Measurements from ENCODE around the gene NOC3L. TPM values are rescaled to one million over a fixed set of nuclear protein-coding genes. Genes with fewer than 3 reads are reported as not detected.

NOC3L gene
- total and polyA plus RNA-seq, 9 of the 15 experiments (the other 6 are each of a cell fraction or from before 2014, with no cell fraction given), result 23.8 to 57.6 (median 32.6) TPM

- Histone ChIP-seq H3K4me1 (replicated peaks in 1 of 2; ENCODE audit: control insufficient read depth in 2 of 2, insufficient read depth in 2 of 2, low read length in 2 of 2) (no peaks in the 10 kb centered on the region; a peak in 1 of 5 replicates), H4K20me1 (replicated peaks; ENCODE audit: control insufficient read depth, insufficient read depth, low read length) (no peaks in the 10 kb centered on the region), H3K9me1 (ENCODE audit: control insufficient read depth, insufficient read depth, low read length) (no peaks in the 10 kb centered on the region), H3K36me3 (ENCODE audit: control insufficient read depth, insufficient read depth, low read length) (no peaks in the 10 kb centered on the region), H3K4me3 (no peak overlapping the region), H2AFZ (ENCODE audit: low read depth, low read length) (no peak overlapping the region), H3K27ac (ENCODE audit: extremely low read depth, low read depth, low read length) (no peak overlapping the region), H3K4me2 (ENCODE audit: insufficient read depth, low read length) (no peak overlapping the region), H3K27me3 (ENCODE audit: control insufficient read depth in 2 of 2, insufficient read depth in 2 of 2, low read length in 2 of 2) (no peaks in the 10 kb centered on the region), H3K9ac (ENCODE audit: insufficient read depth in 1 of 2, low read depth in 2 of 2, low read length in 2 of 2) (no peak overlapping the region), H3K9me3 (replicated peaks; ENCODE audit: control insufficient read depth, insufficient read depth, low read depth, low read length) (no peaks in the 10 kb centered on the region), H3K79me2 (ENCODE audit: control insufficient read depth, insufficient read depth, low read length) (no peaks in the 10 kb centered on the region)
- no TSS peak for BruUV-seq (replicated peaks)
- no peak for DNase-seq (ENCODE audit: extremely low read depth in 1 of 4, low spot score in 3 of 4)
- in situ Hi-C loops (cut with MboI), result no loop called here
- 17% methylated on average over 2 of the region's 2 CpGs for WGBS (ENCODE audit: insufficient coverage, low coverage, missing lambda C conversion rate)
- intact Hi-C loops (cut with micrococcal nuclease), result no loop called here
- ChIA-PET POLR2A (no interaction called here), CTCF (ENCODE audit: low intra/inter-chr PET ratio) (no interaction called here)
- FAIRE-seq, result no peak
- no peak for ATAC-seq
- TF ChIP-seq NEUROD1 (IDR thresholded peaks at IDR 0.05; ENCODE audit: borderline replicate concordance, low read depth, low read length, partially characterized antibody) (no peak), LEF1 (IDR thresholded peaks at IDR 0.05) (no peak), MAFK (IDR thresholded peaks at IDR 0.05; ENCODE audit: low read length) (no peak), ZNF57 (CRISPR knock-in tag; IDR thresholded peaks at IDR 0.05) (no peak), CHD1 (IDR thresholded peaks at IDR 0.05; ENCODE audit: low read length) (no peak), FOXJ3 (CRISPR knock-in tag; IDR thresholded peaks at IDR 0.05) (no peak), SMAD3 (CRISPR knock-in tag; conservative IDR thresholded peaks at IDR 0.05) (no peak), HOMEZ (CRISPR knock-in tag; IDR thresholded peaks at IDR 0.05) (no peak), ATF3 (IDR thresholded peaks at IDR 0.05) (no peak), ATF3 (CRISPR knock-in tag; conservative IDR thresholded peaks at IDR 0.05) (no peak), RNF2 (IDR thresholded peaks at IDR 0.05) (no peak), ZNF586 (CRISPR knock-in tag; conservative IDR thresholded peaks at IDR 0.05) (no peak), MCM3 (IDR thresholded peaks at IDR 0.05) (no peak), NFRKB (IDR thresholded peaks at IDR 0.05; ENCODE audit: low read depth) (no peak), GABPB2 (CRISPR knock-in tag; conservative IDR thresholded peaks at IDR 0.05) (no peak), NKRF (IDR thresholded peaks at IDR 0.05; ENCODE audit: borderline replicate concordance) (no peak), PURB (CRISPR knock-in tag; IDR thresholded peaks at IDR 0.05; ENCODE audit: low read depth) (no peak), FOXA3 (CRISPR knock-in tag; conservative IDR thresholded peaks at IDR 0.05 in 1 of 2, IDR thresholded peaks at IDR 0.05 in 1 of 2) (no peak), ATF7 (IDR thresholded peaks at IDR 0.05) (no peak)
Observed at GRCh38 chr10:94370501-94370900, 7.8 kb upstream of the NOC3L start.
